DND-41 (cell line): ENCODE results near the gene MIEF2.

Source experiments
- ATAC-seq: fragments of 200-7000 bp; cut with Tn5 transposase; 3 replicates; pipeline ENCODE4 v1.9.1; 2021; ENCODE audit warnings: low read depth; ENCODE audit not compliant: insufficient read depth
- DNase-seq: peaks from one replicate; pipeline ENCODE4 v3.0.0-alpha.2; 2020
- H2AFZ ChIP-seq: 2 replicates; pipeline ENCODE4 v1.6.0; 2012; ENCODE audit warnings: low read depth, low read length
- H3K27ac ChIP-seq: 2 replicates; pipeline ENCODE4 v1.5.1; 2012; ENCODE audit warnings: low read length, inconsistent platforms
- H3K27me3 ChIP-seq: fragments of 200-600 bp; sonication (generic); 2 replicates; pipeline ENCODE4 v1.6.0; 2012; ENCODE audit warnings: low read length, mild to moderate bottlenecking, inconsistent platforms; ENCODE audit not compliant: insufficient read depth, poor library complexity
- H3K36me3 ChIP-seq: 2 replicates; pipeline ENCODE4 v1.5.1; 2012; ENCODE audit warnings: low read length, inconsistent platforms; ENCODE audit not compliant: insufficient read depth
- H3K4me1 ChIP-seq: 2 replicates; pipeline ENCODE4 v1.5.1; 2012; ENCODE audit warnings: mild to moderate bottlenecking, low read length; ENCODE audit not compliant: insufficient read depth
- H3K4me2 ChIP-seq: 2 replicates; pipeline ENCODE4 v1.6.0; 2012; ENCODE audit warnings: mild to moderate bottlenecking, moderate library complexity, low read length, inconsistent platforms; ENCODE audit not compliant: insufficient read depth
- H3K4me3 ChIP-seq, 2 experiments: fragments of 200-600 bp in 1 of 2; shearing (Covaris generic) in 1 of 2; 2 replicates each; pipeline ENCODE4 v1.5.1; 2012 to 2016; ENCODE audit warnings: inconsistent platforms in 2 of 2, low read length in 2 of 2, mild to moderate bottlenecking in 2 of 2, low read depth in 1 of 2, moderate library complexity in 1 of 2
- H3K79me2 ChIP-seq: 2 replicates; pipeline ENCODE4 v1.6.0; 2012; ENCODE audit warnings: low read length, inconsistent platforms; ENCODE audit not compliant: insufficient read depth
- H3K9ac ChIP-seq: 2 replicates; pipeline ENCODE4 v1.6.0; 2012; ENCODE audit warnings: low read depth, mild to moderate bottlenecking, inconsistent platforms, low read length, moderate library complexity
- H3K9me3 ChIP-seq: 2 replicates; pipeline ENCODE4 v1.5.1; 2012; ENCODE audit warnings: low read length, moderate library complexity, mild to moderate bottlenecking, inconsistent platforms; ENCODE audit not compliant: insufficient read depth, severe bottlenecking
- H4K20me1 ChIP-seq: 2 replicates; pipeline ENCODE4 v1.6.0; 2012; ENCODE audit warnings: low read length; ENCODE audit not compliant: insufficient read depth
- CTCF ChIP-seq: IDR thresholded peaks from 2 replicates; pipeline ENCODE4 v1.5.1; 2012; ENCODE audit warnings: borderline replicate concordance, low read length, moderate library complexity, mild to moderate bottlenecking; ENCODE audit not compliant: poor library complexity, severe bottlenecking; ENCODE audit errors: extremely low read depth
- EZH2 ChIP-seq: IDR thresholded peaks from 3 replicates; pipeline ENCODE4 v1.6.1; 2012; ENCODE audit warnings: borderline replicate concordance, low read depth, mild to moderate bottlenecking, moderate library complexity, low read length, inconsistent platforms; ENCODE audit not compliant: severe bottlenecking

Gene MIEF2

GRCh38 chr17:18248811-18249210, 11.7 kb upstream of the MIEF2 start:
- TF ChIP-seq EZH2 (no peak), CTCF (no peak)
- H3K36me3 ChIP-seq = peaks cover 93% of the 10 kb centered on the region
- H4K20me1 ChIP-seq = peaks cover 15% of the 10 kb centered on the region
- H3K9ac ChIP-seq = no peak overlapping the region
- H3K27ac ChIP-seq = no peak overlapping the region
- H3K4me2 ChIP-seq = no peak overlapping the region
- no peaks in the 10 kb centered on the region for H3K27me3 ChIP-seq
- no peaks in the 10 kb centered on the region for H3K4me1 ChIP-seq
- ATAC-seq = no peak
- DNase-seq = no peak
- no peaks in the 10 kb centered on the region for H3K79me2 ChIP-seq
- no peak overlapping the region for H2AFZ ChIP-seq
- no peak overlapping the region for H3K4me3 ChIP-seq
- H3K9me3 ChIP-seq = no peaks in the 10 kb centered on the region

- TF ChIP-seq EZH2 (no peak), CTCF (no peak)
- Histone ChIP-seq H3K4me2 (no peak overlapping the region), H3K9ac (no peak overlapping the region), H3K4me3 (no peak overlapping the region), H4K20me1 (peaks cover 27% of the 10 kb centered on the region), H2AFZ (no peak overlapping the region), H3K27ac (no peak overlapping the region), H3K79me2 (no peaks in the 10 kb centered on the region), H3K36me3 (peaks cover 95% of the 10 kb centered on the region), H3K9me3 (no peaks in the 10 kb centered on the region), H3K4me1 (no peaks in the 10 kb centered on the region), H3K27me3 (no peaks in the 10 kb centered on the region)
- DNase-seq (no peak), ATAC-seq (no peak)
Observed at GRCh38 chr17:18250259-18250658, 10.2 kb upstream of the MIEF2 start.

GRCh38 chr17:18250708-18251107, 9.8 kb upstream of the MIEF2 start:
- H3K36me3 ChIP-seq = peaks cover 95% of the 10 kb centered on the region

More at GRCh38 chr17:18250708-18251107, 9.8 kb upstream of the MIEF2 start:
- H3K9me3 ChIP-seq = no peaks in the 10 kb centered on the region
- H3K4me1 ChIP-seq = no peaks in the 10 kb centered on the region; the same call in 1 of the 2 replicates
- no peak overlapping the region for H3K27ac ChIP-seq
- no peaks in the 10 kb centered on the region for H3K79me2 ChIP-seq
- H4K20me1 ChIP-seq = peaks cover 31% of the 10 kb centered on the region
- H3K9ac ChIP-seq = no peak overlapping the region
- no peak for TF ChIP-seq CTCF
- TF ChIP-seq EZH2 = no peak
- H3K4me2 ChIP-seq = no peak overlapping the region
- H3K4me3 ChIP-seq = no peak overlapping the region
- no peaks in the 10 kb centered on the region for H3K27me3 ChIP-seq
- DNase-seq (no peak), ATAC-seq (no peak)
- H2AFZ ChIP-seq = no peak overlapping the region
